ENCODE measurements around the gene DPH7. TPM values are rescaled to one million over a fixed set of nuclear protein-coding genes. Genes with fewer than 3 reads are reported as not detected.
"Not testable (repeated sequence)": the region's sequence is repeated elsewhere in the genome, so short reads cannot be mapped to it uniquely, and the experiment has no call there.

Gene DPH7
- total RNA-seq, 1 donor from 2014 or later, result 43.2 TPM

GRCh38 chr9:137514691-137515337, 63.9 kb downstream of the DPH7 start:
- no peaks in the 10 kb centered on the region for H3K27me3 Mint-ChIP-seq (ENCODE audit: low read depth)
- no peak overlapping the region for H3K27ac Mint-ChIP-seq
- no peak for DNase-seq (ENCODE audit: low spot score)
- H3K4me3 Mint-ChIP-seq (ENCODE audit: low read depth), result no peak overlapping the region
- peaks cover 2% of the 10 kb centered on the region for H3K4me1 Mint-ChIP-seq (ENCODE audit: low read depth)
- no peaks in the 10 kb centered on the region for H3K36me3 Mint-ChIP-seq (ENCODE audit: low read depth)
- intact Hi-C loops (cut with micrococcal nuclease), result no loop called here
- no peaks in the 10 kb centered on the region for H3K9me3 Mint-ChIP-seq

- intact Hi-C loops (cut with micrococcal nuclease); H3K27me3 Mint-ChIP-seq (ENCODE audit: low read depth); H3K36me3 Mint-ChIP-seq (ENCODE audit: low read depth); DNase-seq (ENCODE audit: low spot score); H3K4me3 Mint-ChIP-seq (ENCODE audit: low read depth); H3K4me1 Mint-ChIP-seq (ENCODE audit: low read depth); H3K9me3 Mint-ChIP-seq; H3K27ac Mint-ChIP-seq: not testable (repeated sequence)
These were observed 64.7 kb downstream of the DPH7 start for GRCh38 chr9:137513801-137514570.

GRCh38 chr9:137513136-137513535, 65.6 kb downstream of the DPH7 start:
- H3K36me3 Mint-ChIP-seq (ENCODE audit: low read depth); DNase-seq (ENCODE audit: low spot score); H3K4me1 Mint-ChIP-seq (ENCODE audit: low read depth); H3K4me3 Mint-ChIP-seq (ENCODE audit: low read depth); intact Hi-C loops (cut with micrococcal nuclease); H3K9me3 Mint-ChIP-seq; H3K27me3 Mint-ChIP-seq (ENCODE audit: low read depth); H3K27ac Mint-ChIP-seq: not testable (repeated sequence)

- peaks cover 2% of the 10 kb centered on the region for H3K4me1 Mint-ChIP-seq (ENCODE audit: low read depth)
- H3K9me3 Mint-ChIP-seq, result no peaks in the 10 kb centered on the region
- no peak for DNase-seq (ENCODE audit: low spot score)
- H3K4me3 Mint-ChIP-seq (ENCODE audit: low read depth), result no peak overlapping the region
- no peak overlapping the region for H3K27ac Mint-ChIP-seq
- H3K27me3 Mint-ChIP-seq (ENCODE audit: low read depth), result no peaks in the 10 kb centered on the region
- H3K36me3 Mint-ChIP-seq (ENCODE audit: low read depth), result no peaks in the 10 kb centered on the region
- intact Hi-C loops (cut with micrococcal nuclease), result no loop called here
These were observed 66.8 kb downstream of the DPH7 start for GRCh38 chr9:137511758-137512463.

GRCh38 chr9:137511126-137511525, 67.6 kb downstream of the DPH7 start:
- H3K9me3 Mint-ChIP-seq; H3K4me1 Mint-ChIP-seq (ENCODE audit: low read depth); H3K27me3 Mint-ChIP-seq (ENCODE audit: low read depth); H3K36me3 Mint-ChIP-seq (ENCODE audit: low read depth); H3K27ac Mint-ChIP-seq; DNase-seq (ENCODE audit: low spot score); intact Hi-C loops (cut with micrococcal nuclease); H3K4me3 Mint-ChIP-seq (ENCODE audit: low read depth): not testable (repeated sequence)

GRCh38 chr9:137509198-137509597, 69.5 kb downstream of the DPH7 start:
- intact Hi-C loops (cut with micrococcal nuclease), result no loop called here
- DNase-seq (ENCODE audit: low spot score), result no peak
- no peaks in the 10 kb centered on the region for H3K27me3 Mint-ChIP-seq (ENCODE audit: low read depth)
- peaks cover 2% of the 10 kb centered on the region for H3K4me1 Mint-ChIP-seq (ENCODE audit: low read depth)
- H3K36me3 Mint-ChIP-seq (ENCODE audit: low read depth), result no peaks in the 10 kb centered on the region
- no peak overlapping the region for H3K4me3 Mint-ChIP-seq (ENCODE audit: low read depth)
- H3K27ac Mint-ChIP-seq, result no peak overlapping the region
- no peaks in the 10 kb centered on the region for H3K9me3 Mint-ChIP-seq

- DNase-seq (ENCODE audit: low spot score), result no peak
- H3K27ac Mint-ChIP-seq, result no peak overlapping the region
- H3K9me3 Mint-ChIP-seq, result peaks cover 10% of the 10 kb centered on the region
- H3K36me3 Mint-ChIP-seq (ENCODE audit: low read depth), result peaks cover 4% of the 10 kb centered on the region
- H3K4me1 Mint-ChIP-seq (ENCODE audit: low read depth), result no peaks in the 10 kb centered on the region
- H3K4me3 Mint-ChIP-seq (ENCODE audit: low read depth), result no peak overlapping the region
- intact Hi-C loops (cut with micrococcal nuclease), result no loop called here
- H3K27me3 Mint-ChIP-seq (ENCODE audit: low read depth), result no peaks in the 10 kb centered on the region
These were observed 72.0 kb downstream of the DPH7 start for GRCh38 chr9:137506702-137507171.

GRCh38 chr9:137506274-137506673, 72.5 kb downstream of the DPH7 start:
- intact Hi-C loops (cut with micrococcal nuclease), result no loop called here
- H3K27me3 Mint-ChIP-seq (ENCODE audit: low read depth), result no peaks in the 10 kb centered on the region
- H3K36me3 Mint-ChIP-seq (ENCODE audit: low read depth), result peaks cover 4% of the 10 kb centered on the region
- H3K4me1 Mint-ChIP-seq (ENCODE audit: low read depth), result no peaks in the 10 kb centered on the region
- H3K27ac Mint-ChIP-seq, result no peak overlapping the region
- no peak for DNase-seq (ENCODE audit: low spot score)
- H3K4me3 Mint-ChIP-seq (ENCODE audit: low read depth), result no peak overlapping the region
- peaks cover 10% of the 10 kb centered on the region for H3K9me3 Mint-ChIP-seq

GRCh38 chr9:137505421-137506140, 73.1 kb downstream of the DPH7 start:
- no peak overlapping the region for H3K4me3 Mint-ChIP-seq (ENCODE audit: low read depth)
- intact Hi-C loops (cut with micrococcal nuclease), result no loop called here
- H3K9me3 Mint-ChIP-seq, result peaks cover 10% of the 10 kb centered on the region
- no peaks in the 10 kb centered on the region for H3K27me3 Mint-ChIP-seq (ENCODE audit: low read depth)
- peaks cover 4% of the 10 kb centered on the region for H3K36me3 Mint-ChIP-seq (ENCODE audit: low read depth)
- no peaks in the 10 kb centered on the region for H3K4me1 Mint-ChIP-seq (ENCODE audit: low read depth)
- no peak for DNase-seq (ENCODE audit: low spot score)
- H3K27ac Mint-ChIP-seq, result no peak overlapping the region

Other genes with a start within 250 kb of the DPH7 start
- 6.8 and 8.0 TPM in 2 replicates for gene EXD3, start 155.8 kb downstream of the DPH7 start, total RNA-seq
- 0.39 and 0.46 TPM in 2 replicates for gene NOXA1, start 155.5 kb downstream of the DPH7 start, total RNA-seq
- not detected in 2 replicates for gene ENTPD8, start 137.6 kb downstream of the DPH7 start, total RNA-seq
- 56.1 and 57.6 TPM in 2 replicates for gene NSMF, start 119.6 kb downstream of the DPH7 start, total RNA-seq
- 1.6 TPM in 2 replicates for gene PNPLA7, start 28.5 kb downstream of the DPH7 start, total RNA-seq
- 43.2 and 49.4 TPM in 2 replicates for gene MRPL41, start 27.0 kb downstream of the DPH7 start, total RNA-seq
- gene ZMYND19, start 11.6 kb upstream of the DPH7 start, total RNA-seq, result 72.4 and 74.4 TPM in 2 replicates
- 71.1 and 73.1 TPM in 2 replicates for gene ARRDC1, start 26.8 kb upstream of the DPH7 start, total RNA-seq
- gene EHMT1, start 40.1 kb upstream of the DPH7 start, total RNA-seq, result 96.5 and 103 TPM in 2 replicates

Measured in activated T-helper 2 cell treated with anti-CD3 and anti-CD28 coated beads, Interferon-gamma antibody, Interleukin-2, Interleukin-4, amounts not matched to agents 10 μg/mL and 5 μg/mL and 100 μg/mL, durations not matched to agents 14 hours and 24 hours and 36 hours (primary cell).